Esophagus mucosa (tissue), 1 donor: ENCODE data around the gene MCTP2. TPM values are rescaled to one million over a fixed set of nuclear protein-coding genes. Genes with fewer than 3 reads are reported as not detected.
A peak's percentile ranks its signal among the peaks of the same experiment; 100 is the strongest.

ENCODE experiments used
- ATAC-seq: fragments of 200-7000 bp; cut with Tn5 transposase; one replicate; pipeline ENCODE4 v1.9.1; 2020
- total RNA-seq: library from RNA; stranded (reverse); gene quantifications from one replicate; pipeline ENCODE4 v1.2.4, GENCODE V29; 2023
- donor health status: DM: yes; HTN: yes; CAD: no.

Gene MCTP2, protein sequence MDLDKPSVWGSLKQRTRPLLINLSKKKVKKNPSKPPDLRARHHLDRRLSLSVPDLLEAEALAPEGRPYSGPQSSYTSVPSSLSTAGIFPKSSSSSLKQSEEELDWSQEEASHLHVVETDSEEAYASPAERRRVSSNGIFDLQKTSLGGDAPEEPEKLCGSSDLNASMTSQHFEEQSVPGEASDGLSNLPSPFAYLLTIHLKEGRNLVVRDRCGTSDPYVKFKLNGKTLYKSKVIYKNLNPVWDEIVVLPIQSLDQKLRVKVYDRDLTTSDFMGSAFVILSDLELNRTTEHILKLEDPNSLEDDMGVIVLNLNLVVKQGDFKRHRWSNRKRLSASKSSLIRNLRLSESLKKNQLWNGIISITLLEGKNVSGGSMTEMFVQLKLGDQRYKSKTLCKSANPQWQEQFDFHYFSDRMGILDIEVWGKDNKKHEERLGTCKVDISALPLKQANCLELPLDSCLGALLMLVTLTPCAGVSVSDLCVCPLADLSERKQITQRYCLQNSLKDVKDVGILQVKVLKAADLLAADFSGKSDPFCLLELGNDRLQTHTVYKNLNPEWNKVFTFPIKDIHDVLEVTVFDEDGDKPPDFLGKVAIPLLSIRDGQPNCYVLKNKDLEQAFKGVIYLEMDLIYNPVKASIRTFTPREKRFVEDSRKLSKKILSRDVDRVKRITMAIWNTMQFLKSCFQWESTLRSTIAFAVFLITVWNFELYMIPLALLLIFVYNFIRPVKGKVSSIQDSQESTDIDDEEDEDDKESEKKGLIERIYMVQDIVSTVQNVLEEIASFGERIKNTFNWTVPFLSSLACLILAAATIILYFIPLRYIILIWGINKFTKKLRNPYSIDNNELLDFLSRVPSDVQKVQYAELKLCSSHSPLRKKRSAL
- 14.6 TPM for total RNA-seq

DNA sequence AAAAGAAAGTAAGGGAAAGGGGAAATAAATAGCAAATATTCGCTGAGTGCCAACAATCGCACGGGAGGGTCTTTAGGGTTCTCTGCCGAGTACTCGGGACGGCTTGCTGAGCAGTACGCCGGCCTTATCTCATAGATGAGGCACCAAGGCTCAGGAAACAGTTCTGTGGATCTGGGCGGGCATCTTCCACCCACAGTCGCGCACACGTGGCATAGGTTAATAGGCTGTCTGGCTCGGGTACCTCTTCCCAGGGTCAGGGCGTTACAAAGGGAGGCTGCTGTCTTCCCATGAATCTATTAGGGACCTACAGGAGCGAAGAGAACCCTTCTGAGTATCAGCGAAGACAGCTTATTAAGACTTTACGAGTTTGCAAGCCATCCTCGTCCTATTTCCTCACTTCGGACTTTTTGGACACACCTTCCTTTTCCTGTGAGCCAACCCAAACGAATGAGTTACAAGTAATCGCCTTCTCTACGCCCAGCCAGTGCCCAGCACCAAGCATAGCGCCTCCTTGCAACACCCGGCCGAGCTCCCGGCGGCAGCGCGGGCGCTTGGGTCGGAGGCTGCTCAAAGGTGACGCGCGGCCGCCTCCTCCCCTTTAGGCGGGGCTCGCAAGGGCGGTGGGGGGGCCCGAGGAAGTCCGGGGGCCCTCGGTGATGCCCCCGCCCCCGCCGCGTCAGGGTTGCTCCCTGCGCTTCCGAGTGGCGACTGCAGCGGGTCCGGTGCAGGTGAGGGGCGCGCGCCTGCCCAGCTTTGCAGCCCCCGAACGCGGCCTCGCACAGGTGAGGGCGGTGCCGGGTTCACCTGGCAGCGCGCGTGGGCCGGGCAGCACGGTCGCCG is at the start of gene MCTP2:
MCTP2 (plus strand) TSS at position 679 of the 840 bp plus-strand sequence. CDS start 66,705 bp downstream, outside the sequence.
- peak; percentile 97 for ATAC-seq

DNA sequence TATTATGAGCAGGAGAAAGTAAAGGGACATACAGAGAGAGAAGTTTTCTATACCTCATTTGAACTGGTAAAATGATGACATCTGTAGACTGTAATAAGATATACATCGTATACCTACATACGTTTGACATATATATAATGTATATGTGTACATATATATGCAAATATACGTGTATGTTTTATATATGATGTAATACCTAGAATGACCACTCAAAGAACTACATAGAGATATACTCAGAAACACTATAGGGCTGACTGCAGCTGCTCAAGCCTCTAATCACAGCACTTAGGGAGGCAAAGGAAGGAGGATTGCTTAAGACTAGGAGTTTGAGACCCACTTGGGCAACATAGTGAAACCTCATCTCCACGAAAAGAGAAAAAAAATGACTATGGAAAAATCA is 48.5 kb upstream of the MCTP2 start:
- no peak for ATAC-seq

DNA sequence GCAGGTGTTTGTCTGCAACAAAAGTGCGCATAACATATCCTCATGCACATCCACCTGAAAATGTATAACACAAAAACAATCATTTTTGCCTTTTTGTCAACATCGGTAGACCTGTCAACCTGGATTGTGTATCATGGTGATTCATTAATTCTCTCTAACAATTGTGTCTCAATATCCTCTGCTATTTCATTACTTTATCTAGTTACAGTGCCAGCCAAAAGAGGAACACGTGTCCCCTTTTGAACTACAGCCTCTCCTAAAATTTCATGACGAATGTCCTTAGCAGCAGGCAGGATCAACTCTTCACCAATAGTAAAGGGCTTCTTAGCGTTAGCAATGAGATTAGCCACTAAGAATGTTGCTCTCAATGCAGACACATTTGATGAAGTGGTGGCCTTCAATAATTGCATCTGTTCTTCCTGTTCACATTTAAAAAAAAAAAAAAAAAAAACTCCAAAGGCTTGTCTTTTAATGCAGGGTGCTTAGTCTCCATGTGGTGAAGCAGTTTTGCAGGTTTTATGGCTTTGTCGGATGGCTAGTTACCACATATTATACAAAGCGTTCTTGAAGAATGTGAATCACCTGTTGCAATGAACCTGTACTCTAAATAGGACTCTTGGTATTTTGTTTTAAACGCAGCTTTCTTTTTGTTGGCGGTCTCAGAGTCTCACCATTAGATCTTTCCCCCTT is 45.7 kb upstream of the MCTP2 start:
- peak; percentile 90 for ATAC-seq

DNA sequence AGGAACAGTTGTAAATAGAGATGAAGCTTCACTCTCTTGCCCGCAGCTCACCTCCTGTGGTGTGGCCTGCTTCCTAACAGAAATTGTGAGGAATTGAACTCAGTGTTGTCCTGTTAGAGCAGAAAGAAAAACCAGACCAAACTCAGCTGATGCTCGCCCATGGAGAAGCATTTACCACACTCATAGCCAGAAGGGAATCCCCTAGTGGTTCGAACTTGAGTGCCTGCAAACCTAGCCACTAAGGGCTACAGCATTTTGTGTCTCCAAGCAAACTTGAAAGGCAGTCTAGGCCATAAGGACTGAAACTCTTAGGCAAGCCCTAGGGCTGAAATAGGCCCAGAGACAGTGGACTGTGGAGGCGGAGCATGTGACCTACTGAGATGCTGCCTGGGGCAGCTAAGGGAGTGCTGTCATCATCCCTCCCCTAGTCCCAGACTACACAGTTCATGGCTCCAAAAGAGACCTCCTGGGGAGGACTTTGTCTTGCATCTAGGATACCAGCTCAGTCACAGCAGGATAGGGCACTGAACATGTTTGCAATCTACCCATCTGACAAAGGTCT is 44.5 kb upstream of the MCTP2 start:
- no peak for ATAC-seq

DNA sequence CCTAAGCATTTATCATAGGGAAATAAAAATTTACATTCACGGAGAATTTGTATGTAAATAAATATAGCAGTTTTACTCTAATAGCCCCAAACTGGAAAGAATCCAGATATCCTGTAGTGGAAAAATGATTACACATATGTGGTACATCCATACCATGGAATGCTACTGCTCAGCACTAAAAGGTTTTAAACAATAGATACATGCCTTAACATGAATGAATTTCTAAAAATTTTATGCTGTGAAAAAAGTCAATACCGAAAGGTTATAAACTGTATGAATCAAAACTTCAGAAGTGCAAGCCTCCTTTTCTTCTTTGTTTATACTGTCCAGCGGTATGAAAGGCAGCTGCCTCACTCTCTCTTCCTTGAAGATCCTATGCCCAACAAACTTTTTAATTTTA is 37.5 kb upstream of the MCTP2 start:
- no peak for ATAC-seq

DNA sequence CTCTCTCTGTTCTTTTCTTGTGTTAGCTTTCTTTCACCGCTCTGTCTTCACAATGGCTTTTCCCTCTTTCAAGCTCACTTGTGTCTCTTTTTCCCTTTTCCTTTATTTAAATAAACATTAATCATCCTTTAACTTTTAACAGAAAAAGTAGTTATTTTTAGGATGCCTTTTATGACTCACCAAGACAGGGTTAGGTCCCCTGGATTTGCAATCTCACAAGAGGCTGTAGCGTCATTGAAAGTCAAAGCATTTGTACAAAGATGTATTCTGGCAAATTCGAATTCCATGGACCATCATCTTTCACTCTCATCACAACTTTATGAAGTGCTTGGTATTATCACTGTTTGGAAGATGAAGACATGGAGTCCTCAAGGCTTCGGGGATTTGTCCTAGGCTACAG is 34.8 kb upstream of the MCTP2 start:
- no peak for ATAC-seq

DNA sequence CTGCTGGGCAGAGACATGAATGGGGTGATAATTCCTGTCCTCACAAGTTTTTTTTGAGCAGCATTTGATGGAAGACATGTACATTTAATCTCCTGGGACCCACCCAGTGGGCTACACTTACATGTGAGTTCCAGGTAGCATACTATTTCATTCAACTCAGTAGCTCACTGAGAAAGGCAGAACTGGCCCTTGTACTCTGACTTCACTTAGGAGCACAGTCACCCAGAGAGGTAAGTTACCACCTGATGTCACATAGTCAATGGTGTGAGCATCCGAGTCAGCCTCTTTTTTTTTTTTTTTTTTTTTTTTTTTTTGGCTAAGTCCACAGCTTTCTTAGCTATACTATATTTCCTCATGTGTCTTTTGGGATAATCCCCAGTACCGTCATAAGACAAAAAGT is 32.7 kb upstream of the MCTP2 start:
- ATAC-seq = peak; percentile 74

DNA sequence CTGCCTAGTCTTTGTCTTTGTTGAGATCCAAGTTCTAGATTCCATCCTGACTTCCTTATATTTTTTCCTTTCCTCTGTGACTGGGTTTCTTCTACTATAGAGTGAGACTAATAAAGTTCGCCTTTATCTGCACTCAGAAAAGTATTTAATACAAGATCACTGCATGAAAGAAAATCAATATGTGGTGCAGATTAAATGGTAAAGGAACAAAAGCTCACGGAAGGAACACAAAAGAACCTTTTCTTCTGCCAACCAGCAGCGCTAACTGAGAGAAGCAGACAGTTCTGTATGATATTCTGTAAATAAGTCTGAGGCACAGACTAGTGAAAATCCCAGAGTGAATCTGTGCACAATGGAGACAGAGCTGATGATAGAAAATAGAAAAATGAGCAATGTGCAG is 31.6 kb upstream of the MCTP2 start:
- ATAC-seq = no peak

DNA sequence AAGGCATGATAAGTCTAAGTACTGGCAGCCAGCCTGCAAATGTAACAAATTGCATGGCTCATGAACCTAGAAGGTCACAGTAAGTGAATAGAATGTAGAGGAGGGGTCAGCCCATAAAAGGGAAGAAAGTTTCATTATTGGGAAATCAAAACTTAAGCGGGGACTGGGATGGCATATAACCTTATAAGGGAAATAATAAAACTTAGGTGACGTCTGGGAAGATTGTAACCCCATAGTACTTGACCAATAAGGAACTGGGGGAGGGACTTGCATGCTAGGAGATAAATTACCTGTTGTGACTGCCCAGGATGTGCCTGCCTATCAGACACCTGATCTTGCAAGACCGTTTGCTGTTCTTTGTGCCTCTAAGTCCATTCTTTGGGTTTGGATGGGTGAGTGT is 28.1 kb upstream of the MCTP2 start:
- ATAC-seq = no peak

DNA sequence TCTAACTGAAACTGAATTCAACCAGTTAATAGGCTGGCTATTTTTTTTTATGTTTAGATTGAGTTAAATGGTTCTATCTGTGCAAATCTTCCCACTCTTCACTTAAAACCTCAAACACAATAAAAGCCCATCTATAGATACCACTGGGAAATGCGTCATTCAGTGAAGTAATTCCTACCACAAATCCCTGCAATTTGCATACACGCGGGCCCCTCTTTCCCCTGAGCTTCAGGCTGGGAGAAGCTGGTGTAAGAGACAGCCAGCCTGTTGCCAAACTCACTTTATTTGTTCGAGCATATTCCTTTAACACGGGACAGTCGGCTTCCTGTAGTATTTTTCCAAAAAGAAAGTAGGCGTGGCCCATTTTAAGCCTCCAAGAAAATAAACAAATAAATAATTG is 26.0 kb upstream of the MCTP2 start:
- ATAC-seq = no peak

DNA sequence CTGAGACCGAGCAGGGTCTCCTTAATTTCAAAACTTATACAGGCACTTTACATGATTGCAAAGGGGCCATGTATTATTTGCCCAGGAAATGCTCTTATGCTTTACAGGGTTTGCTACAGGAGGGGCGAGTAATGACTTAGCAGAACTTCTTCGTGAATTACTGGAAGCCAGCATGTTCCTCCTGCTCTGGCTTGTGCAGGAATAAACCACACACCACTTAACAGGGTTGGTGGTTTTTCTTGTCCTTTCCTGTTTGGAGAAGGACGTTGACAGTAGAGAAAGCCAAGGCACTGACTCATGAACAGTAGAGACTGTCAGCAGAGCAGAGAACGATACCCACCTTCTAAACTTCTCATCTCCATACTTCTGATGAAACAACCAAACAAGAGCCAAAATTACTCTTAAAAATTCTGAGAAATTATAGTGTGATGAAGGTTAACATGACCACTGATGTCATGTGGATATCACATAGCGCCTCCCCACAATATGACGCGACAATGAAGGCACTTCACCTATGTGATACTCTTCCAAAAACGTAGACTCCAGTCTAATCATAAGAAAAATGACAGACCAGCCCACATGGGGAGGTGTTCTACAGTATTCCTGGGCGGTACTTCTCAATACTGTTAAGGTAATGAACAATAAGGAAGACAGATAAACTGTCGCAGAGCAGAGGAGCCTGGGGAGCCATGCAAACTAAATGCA is 24.7 kb upstream of the MCTP2 start:
- peak; percentile 99 for ATAC-seq

DNA sequence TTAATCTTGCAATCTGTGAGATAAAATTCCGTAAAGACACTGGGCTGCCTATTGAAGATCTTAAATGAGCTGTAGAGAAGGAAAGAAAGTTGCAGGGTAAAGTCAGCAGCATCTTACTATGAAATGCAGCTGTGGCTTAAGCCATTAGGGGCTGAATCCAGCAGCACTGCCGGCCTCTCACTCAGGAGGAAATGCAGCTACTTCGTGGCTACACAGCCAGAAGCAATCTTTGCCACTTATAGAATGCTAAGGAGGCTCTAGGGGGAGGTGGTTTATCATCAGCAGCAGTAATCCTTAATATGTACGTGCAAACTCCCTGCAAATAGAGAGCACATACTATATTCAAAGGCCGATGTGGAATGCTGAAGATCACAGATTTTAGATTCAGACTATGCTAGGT is 19.1 kb upstream of the MCTP2 start:
- no peak for ATAC-seq

DNA sequence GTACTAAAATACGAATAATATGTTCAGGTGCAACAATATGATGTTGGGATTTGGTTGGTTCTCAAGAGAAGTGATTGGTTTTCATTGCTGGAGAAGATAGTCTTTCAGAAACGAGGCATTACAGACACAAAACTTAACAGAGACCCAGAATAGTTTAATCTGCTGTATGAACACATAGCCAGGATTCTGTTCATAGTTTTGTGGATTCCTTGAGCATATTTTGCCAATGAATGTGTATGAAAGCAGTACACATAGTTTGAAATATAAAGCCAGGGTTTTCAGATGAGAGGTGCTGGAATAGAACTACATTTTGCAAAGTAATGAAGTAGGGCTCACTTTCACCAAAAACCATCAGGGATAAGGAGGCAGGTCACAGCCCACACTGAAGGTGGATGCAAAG is 5.7 kb upstream of the MCTP2 start:
- ATAC-seq = no peak

DNA sequence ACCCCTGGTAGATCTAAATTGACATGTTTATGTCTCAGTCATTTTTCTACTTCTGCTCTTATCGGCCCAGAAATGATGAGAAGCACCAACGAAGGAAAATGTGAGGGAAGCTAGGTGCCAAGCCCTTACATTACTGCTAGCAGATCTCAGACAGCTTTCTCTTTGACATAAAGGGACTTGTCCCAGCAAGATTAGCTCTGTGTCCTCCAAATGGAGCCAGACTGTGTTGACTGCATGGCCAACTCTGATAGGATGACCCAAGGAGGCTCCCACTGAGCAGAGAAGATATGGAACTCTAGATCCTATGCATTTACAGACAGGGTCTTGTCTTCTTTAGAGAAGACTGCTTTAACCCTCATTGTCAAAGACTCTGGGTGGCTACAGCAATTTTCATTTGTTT is 2.8 kb upstream of the MCTP2 start:
- no peak for ATAC-seq

DNA sequence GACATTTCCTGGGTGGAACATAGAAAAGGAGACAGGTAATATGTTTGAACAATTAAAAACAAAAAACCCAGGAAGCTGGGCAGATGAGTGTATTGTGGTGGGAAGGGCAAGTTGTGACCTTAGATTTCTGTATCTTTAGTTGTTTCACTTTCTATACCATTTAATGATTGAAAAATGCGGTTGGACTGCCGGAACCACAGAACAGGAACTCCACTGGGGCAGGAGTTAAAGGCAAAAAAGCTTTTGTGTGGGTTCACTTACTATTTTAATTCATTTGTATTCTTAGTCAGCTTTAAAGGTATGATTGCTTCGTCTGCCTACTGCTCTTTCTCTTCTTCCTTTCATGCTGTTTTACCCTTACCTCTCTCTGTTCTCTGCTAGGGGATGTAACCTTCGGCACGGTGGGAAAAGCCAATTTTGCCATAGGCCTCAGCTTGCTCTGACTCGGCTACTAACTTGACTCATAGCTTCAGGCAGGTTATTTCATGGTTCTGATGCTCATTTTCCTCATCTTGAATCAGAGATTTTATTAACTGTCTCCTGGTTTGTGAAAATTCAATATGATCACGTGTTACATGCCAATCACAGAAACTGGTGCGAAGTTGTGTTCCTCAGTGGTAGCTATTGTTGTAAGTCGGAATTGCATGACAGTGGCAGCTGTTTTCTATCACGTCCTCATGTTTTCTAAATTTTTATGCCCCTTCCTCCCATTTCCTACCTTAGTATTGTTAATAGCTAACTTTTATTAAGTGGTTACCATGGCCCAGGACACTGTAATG is 1.6 kb upstream of the MCTP2 start:
- ATAC-seq = no peak

DNA sequence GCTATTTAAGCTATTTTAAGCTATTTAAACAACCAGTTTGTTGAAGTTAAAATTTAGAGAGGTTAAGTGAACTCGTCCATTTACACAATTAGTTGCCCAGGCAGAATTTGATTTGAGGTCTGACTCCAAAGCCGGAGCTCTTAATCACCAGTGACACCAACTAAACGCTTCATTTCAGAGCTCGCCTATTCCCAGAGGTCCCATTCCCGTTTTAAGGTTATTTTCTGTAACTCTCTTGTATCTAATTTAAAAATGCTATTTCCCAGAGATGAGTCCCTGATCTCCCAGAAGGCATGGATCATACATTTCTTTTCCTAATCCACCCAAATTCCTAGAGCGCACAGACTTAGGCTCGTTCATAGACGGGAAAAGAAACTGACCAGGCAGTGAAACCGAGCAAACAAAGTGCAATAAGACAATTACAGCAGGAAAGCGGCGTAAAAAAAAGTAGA is 904 bp upstream of the MCTP2 start:
- ATAC-seq = no peak

DNA sequence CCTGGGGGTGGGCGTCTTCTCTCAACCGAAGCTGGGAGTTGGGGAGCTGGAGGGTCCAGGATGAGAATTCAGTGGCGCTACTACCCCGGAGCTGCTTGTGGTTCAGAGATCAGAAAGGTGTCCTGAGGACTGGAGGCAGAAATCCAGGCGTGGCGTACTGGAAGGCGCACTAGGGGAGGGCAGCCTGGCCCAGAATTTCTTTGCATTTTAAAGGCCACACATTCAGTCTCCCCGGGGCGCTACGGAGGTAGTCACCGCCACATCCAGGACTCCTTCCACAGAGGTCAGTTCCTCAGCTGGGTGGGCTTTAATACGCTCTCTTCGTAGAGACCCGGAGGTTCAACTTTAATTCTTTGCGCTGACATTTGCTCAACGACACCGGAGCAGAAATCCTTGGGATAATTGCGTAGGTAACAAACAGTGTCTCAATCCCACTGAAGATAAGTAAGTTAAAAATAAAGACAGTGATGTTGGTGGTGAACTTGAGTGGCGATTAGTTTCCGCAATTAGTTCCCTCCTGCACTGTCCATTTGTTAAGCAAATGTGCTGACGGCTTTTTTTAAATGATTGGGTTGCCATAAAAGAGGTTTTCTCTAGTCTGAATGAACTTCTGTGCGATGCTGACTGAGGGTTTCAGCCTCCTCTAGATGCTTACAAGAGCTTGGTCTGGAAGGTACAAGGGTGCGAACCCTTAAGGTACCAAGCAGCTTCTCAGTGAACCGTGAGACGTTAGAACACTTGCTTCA is 535 bp downstream of the MCTP2 start:
- peak; percentile 48 for ATAC-seq

DNA sequence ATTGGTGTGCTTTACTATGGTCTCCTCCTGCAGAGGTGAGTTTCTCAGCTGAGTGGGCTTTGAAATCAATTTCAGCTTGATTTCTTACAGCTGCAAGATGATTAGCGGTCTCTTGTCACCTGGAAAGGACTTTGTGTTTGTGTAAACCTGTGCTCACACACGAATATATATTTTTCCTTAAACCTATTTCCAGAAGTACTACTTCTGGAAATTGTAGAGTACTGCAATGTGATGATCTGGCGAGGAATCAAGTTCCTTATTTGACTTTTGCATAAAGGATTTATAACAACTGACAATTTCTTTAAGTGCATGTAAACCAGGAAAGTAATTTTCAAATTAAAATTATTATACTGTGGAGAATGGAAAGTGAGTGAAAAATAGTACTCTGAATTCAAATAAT is 2.1 kb downstream of the MCTP2 start:
- ATAC-seq = no peak

DNA sequence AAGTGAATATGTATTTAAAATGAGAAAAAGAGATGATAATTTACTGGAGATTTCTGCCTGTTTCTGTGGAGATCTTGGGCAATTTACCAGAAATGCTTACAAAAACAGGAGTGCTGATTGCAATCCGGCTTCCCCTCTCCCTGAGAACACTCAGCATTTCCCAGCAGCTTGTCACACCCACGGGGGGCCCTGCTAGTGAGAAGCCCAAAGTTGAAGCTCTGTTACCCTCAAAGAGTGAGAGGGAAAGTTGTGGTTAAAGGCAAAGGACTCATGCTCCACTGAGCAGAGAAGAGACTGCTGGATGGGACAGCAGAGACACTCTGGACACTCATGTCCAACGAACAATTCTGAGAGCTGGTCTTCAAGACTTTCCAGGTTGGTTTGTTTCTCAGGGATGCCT is 2.9 kb downstream of the MCTP2 start:
- no peak for ATAC-seq

DNA sequence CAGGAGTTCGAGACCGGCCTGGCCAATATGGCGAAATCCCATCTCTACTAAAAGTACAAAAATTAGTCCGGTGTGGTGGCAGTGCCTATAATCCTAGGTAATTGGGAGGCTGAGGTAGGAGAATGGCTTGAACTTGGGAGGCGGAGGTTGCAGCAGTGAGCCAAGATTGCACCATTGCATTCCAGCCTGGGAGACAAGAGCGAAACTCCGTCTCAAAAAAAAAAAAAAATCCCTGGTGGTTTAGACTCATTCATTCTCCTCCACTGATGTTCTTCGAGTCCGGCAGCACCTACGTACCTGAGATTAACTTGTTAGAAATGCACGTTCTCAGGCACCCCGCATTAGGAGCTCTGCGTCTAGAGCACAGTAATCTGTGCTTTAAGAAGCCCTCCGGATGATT is 3.7 kb downstream of the MCTP2 start:
- ATAC-seq = no peak
